Measurements from ENCODE around the gene SLC25A47.

- TF ChIP-seq POLR2A (IDR thresholded peaks at IDR 0.05): peak; percentile 50 to 67 (median 52)
- TF ChIP-seq, protein P1, sequence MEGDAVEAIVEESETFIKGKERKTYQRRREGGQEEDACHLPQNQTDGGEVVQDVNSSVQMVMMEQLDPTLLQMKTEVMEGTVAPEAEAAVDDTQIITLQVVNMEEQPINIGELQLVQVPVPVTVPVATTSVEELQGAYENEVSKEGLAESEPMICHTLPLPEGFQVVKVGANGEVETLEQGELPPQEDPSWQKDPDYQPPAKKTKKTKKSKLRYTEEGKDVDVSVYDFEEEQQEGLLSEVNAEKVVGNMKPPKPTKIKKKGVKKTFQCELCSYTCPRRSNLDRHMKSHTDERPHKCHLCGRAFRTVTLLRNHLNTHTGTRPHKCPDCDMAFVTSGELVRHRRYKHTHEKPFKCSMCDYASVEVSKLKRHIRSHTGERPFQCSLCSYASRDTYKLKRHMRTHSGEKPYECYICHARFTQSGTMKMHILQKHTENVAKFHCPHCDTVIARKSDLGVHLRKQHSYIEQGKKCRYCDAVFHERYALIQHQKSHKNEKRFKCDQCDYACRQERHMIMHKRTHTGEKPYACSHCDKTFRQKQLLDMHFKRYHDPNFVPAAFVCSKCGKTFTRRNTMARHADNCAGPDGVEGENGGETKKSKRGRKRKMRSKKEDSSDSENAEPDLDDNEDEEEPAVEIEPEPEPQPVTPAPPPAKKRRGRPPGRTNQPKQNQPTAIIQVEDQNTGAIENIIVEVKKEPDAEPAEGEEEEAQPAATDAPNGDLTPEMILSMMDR (IDR thresholded peaks at IDR 0.05): peak; percentile 36 to 92 (median 72)
Measured at GRCh38 chr14:100285021-100285912, 37.9 kb upstream of the SLC25A47 start.

Measured in body of pancreas (tissue), 4 donors.